ENCODE results near the gene LRRC27.
"Not testable (repeated sequence)": the region's sequence is repeated elsewhere in the genome, so short reads cannot be mapped to it uniquely, and the experiment has no call there.

LRRC27 gene

GRCh38 chr10:132316133-132316532, 15.9 kb upstream of the LRRC27 start:
- TF ChIP-seq SPI1 (IDR thresholded peaks at IDR 0.05; ENCODE audit: borderline replicate concordance, low read depth) (no peak), POLR2AphosphoS5 (IDR thresholded peaks at IDR 0.05; ENCODE audit: low read depth) (no peak), CTCF (IDR thresholded peaks at IDR 0.05; ENCODE audit: insufficient read depth, low read length) (no peak)
- Histone ChIP-seq H3K27me3 (ENCODE audit: insufficient read depth, poor library complexity, severe bottlenecking) (no peaks in the 10 kb centered on the region), H3K27ac (replicated peaks) (no peak overlapping the region), H3K4me3 (replicated peaks; ENCODE audit: insufficient read depth, low read length) (no peak overlapping the region)
- no peak for DNase-seq (ENCODE audit: low read depth in 1 of 2, low spot score in 1 of 2)

- DNase-seq (ENCODE audit: low read depth in 1 of 2, low spot score in 1 of 2); H3K27ac ChIP-seq (replicated peaks); H3K4me3 ChIP-seq (replicated peaks; ENCODE audit: insufficient read depth, low read length); H3K27me3 ChIP-seq (ENCODE audit: insufficient read depth, poor library complexity, severe bottlenecking): not testable (repeated sequence)
These were observed 14.5 kb upstream of the LRRC27 start for GRCh38 chr10:132317477-132317876.

- TF ChIP-seq SPI1 (IDR thresholded peaks at IDR 0.05; ENCODE audit: borderline replicate concordance, low read depth) (no peak), CTCF (IDR thresholded peaks at IDR 0.05; ENCODE audit: insufficient read depth, low read length) (no peak), GABPA (IDR thresholded peaks at IDR 0.05; ENCODE audit: low read depth) (no peak), POLR2AphosphoS5 (IDR thresholded peaks at IDR 0.05; ENCODE audit: low read depth) (no peak), REST (IDR thresholded peaks at IDR 0.05; ENCODE audit: insufficient replicate concordance, low read depth) (no peak)
- Histone ChIP-seq H3K27me3 (ENCODE audit: insufficient read depth, poor library complexity, severe bottlenecking) (no peaks in the 10 kb centered on the region), H3K4me3 (replicated peaks; ENCODE audit: insufficient read depth, low read length) (no peak overlapping the region), H3K27ac (replicated peaks) (no peak overlapping the region)
- peak; percentile 35 to 75 for DNase-seq (ENCODE audit: low read depth in 1 of 2, low spot score in 1 of 2)
These were observed 11.9 kb upstream of the LRRC27 start for GRCh38 chr10:132319853-132320653.

GRCh38 chr10:132320654-132321469, 11.1 kb upstream of the LRRC27 start:
- H3K4me3 ChIP-seq (replicated peaks; ENCODE audit: insufficient read depth, low read length): no peak overlapping the region
- DNase-seq (ENCODE audit: low read depth in 1 of 2, low spot score in 1 of 2): no peak
- TF ChIP-seq REST (IDR thresholded peaks at IDR 0.05; ENCODE audit: insufficient replicate concordance, low read depth) (no peak), CTCF (IDR thresholded peaks at IDR 0.05; ENCODE audit: insufficient read depth, low read length) (no peak), GABPA (IDR thresholded peaks at IDR 0.05; ENCODE audit: low read depth) (no peak), SPI1 (IDR thresholded peaks at IDR 0.05; ENCODE audit: borderline replicate concordance, low read depth) (no peak)
- H3K27ac ChIP-seq (replicated peaks): no peak overlapping the region
- no peaks in the 10 kb centered on the region for H3K27me3 ChIP-seq (ENCODE audit: insufficient read depth, poor library complexity, severe bottlenecking)

Measured in HL-60 (cell line).